Ramos (cell line): Measurements from ENCODE around the gene TSSK2.
"Not testable (repeated sequence)": the region's sequence is repeated elsewhere in the genome, so short reads cannot be mapped to it uniquely, and the experiment has no call there.

Experiments
- in situ Hi-C: fragments of 300-500 bp; cut with MboI; formaldehyde crosslinking; loops from one replicate; pipeline ENCODE4 v1.14.3; 2022; ENCODE audit warnings: low sequenced_read_pairs; ENCODE audit not compliant: unreplicated experiment

TSSK2 gene

GRCh38 chr22:19137384-19138216 lies 6.5 kb downstream of the TSSK2 start:
- in situ Hi-C loops = no loop called here

GRCh38 chr22:19138217-19139000 lies 7.3 kb downstream of the TSSK2 start:
- in situ Hi-C loops = no loop called here

DNA sequence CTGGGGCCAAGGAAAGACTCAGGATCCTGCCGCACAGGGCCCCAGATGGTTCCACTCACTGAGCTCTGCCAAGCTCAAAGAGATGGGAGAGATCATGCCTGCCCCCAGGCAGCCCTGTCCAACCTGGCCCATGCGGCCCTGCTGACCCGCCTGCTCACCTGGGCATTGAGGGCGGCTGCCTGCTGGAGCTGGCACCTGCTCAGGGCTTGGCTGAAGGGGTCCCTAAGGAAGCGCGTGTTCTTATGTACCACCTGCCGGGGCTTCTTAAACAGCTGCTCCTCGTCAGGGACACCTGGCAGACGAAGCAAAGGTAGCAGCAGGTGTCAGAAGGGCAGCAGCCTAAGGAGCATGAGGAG lies 7.9 kb downstream of the TSSK2 start:
- in situ Hi-C loops = no loop called here

- in situ Hi-C loops = no loop called here
Observed at GRCh38 chr22:19139974-19140373, 8.9 kb downstream of the TSSK2 start.

GRCh38 chr22:19142394-19142793 lies 11.3 kb downstream of the TSSK2 start:
- in situ Hi-C loops = no loop called here

DNA sequence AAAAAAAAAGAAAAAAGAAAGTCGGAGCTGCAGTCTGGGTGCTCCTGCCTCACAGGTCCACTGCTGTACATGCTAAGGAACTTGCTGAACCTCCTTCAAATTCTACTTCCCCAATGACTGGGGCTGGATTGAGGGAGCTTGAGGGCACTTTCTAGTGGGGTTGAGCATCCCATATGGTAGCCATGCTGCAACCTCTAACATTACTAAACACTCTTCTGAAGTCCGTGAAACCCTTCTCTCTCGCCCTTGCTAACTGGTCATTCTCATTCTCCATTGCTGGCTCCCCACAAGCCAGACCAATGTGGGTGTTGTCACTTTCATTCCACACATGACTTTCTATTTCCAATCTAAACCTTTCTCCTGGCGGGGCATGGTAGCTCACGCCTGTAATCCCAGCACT lies 12.1 kb downstream of the TSSK2 start:
- in situ Hi-C loops = no loop called here

DNA sequence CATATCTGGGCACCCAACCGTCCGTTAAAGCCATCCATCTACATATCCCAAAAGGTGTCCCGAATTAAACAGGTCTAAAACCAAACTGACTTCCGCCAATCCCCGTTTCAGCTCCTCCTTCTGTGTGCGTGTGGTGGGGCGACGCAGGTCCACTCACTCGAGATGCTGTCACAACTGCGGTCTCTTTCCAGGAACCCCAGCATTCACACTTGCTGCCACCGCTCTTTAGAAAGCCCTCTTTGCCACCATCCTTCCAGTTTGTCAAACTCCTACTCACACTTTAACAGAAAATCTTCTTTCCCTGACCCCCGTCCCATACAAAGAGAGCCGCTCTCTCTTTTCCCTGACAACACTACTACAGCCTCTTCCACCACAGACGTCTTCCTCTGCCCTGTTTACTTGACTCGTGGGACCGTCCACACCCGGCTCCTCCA lies 12.9 kb downstream of the TSSK2 start:
- in situ Hi-C loops = no loop called here

DNA sequence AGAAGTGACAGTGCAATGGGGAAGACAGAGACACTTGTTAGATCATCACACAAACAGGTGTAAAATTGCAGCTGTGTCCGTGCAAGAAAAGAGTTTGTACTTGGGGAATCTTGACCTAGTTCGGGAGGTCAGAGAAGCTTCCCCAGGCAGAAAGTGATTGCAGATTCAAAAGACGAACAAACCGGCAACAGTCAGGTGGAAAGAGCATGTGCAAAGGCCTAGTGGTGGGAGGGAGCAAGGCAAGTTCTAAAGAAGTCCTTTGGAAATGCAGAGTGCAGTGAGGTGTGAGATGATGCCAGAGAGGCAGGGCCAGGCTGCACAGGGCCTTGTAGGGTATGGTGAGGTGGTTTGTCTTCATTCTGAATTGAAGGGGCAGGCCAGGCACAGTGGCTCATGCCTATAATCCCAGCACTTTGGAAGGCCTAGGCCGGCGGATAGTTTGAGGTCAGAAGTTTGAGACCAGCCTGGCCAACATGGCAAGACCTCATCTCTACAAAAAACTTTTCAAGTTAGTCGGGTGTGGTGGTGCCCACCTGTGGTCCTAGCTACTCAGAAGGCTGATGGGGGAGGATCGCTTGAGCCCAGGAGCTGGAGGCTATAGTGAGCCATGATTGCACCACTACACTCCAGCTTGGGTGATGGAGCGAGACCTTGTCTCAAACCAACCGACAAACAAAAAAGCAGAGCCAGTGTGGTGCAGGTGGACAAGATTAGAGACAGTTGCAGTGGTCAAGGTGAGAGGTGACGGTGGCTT lies 15.3 kb downstream of the TSSK2 start:
- in situ Hi-C loops = no loop called here

- in situ Hi-C loops = no loop called here
Observed at GRCh38 chr22:19147195-19147780, 16.2 kb downstream of the TSSK2 start.

GRCh38 chr22:19148417-19149046 lies 17.4 kb downstream of the TSSK2 start:
- in situ Hi-C loops = no loop called here

- in situ Hi-C loops = no loop called here
Observed at GRCh38 chr22:19149047-19149883, 18.2 kb downstream of the TSSK2 start.

GRCh38 chr22:19149991-19150390 lies 18.9 kb downstream of the TSSK2 start, which contains the start of gene GSC2:
Gene GSC2 (minus strand): TSS chr22:19150292. CDS start chr22:19150283, 9 bp downstream.
- in situ Hi-C loops = no loop called here

GRCh38 chr22:19150482-19151328 lies 19.6 kb downstream of the TSSK2 start:
- in situ Hi-C loops = no loop called here

DNA sequence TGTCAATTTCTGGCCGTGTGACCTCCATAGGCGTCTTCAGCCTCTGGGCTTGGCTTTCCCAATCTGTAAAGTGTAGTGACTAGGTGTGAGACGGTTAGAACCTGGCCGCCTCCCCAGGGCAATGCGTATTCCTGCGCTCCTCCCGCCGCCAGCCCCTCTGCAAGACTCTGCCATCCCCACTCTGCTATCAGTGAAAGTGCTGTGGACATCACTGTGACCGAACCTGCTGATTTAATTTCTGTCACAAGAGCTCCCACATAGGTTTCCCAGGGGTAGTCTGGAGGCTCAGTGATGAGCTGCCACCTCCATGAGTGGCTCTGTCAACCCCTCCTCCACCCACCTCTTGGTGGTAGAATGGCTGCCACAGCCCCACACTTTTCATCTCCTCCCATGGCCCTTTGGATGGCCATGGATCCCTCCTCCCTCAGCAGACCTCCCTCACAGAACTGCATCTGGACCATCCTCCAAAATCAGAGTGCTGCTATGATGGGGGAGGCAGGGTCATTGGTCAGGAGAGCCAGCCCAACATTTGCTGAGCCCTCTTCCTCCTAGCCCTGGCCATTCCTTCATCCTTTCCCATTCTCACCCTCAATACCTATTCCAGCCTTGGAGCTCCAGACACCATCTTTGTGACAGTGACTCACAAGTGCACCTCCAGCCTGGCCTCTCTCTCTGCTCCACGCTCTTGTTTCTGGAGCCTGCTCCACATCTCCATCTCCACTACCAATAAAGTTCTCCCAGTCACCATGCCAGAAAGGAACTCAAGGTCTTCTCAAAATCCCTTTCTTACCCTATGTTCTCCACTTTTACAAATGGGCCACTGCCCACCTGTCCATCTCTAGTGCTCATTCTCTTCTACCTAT lies 20.5 kb downstream of the TSSK2 start:
- in situ Hi-C loops = no loop called here

DNA sequence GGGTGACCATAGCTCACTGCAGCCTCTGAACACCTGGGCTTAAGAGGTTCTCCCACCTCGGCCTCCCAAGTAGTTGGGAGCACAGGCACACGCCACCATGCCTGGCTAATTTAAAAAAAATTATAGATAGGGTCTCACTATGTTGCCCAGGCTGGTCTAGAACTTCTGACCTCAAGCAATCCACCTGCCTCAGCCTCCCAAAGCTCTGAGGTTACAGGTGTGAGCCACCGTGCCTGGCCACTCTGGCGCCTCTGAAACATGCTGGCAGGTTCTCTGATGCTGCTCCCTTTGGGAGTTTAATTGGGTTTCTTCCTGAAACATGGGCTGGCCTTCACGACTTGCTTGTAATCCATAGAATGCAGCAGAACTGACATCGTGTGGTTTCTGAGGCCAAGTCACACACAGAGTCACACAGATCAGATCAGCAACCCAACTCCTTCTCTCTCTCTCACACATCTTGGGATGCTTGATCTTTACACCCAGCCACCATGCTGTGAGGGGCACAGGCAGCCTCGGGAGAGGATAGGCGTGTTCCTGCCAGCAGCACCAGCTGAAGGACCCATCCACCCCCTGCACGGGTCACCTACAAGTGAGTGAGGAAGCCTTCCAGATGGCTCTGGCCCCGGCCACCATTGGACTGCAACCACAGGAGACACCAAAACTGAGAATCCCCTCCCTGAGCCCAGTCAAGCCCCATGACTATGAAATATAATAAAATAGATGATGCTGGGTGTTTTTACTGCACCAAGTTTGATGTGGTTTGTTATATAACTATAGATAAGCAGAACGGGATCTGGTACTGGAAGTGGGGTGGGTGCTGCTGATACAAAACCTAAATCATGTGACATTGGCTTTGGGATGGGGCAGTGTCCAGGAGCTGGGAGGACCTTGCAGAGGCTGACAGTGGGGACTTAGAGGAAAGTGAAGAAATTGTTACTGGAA lies 22.1 kb downstream of the TSSK2 start:
- in situ Hi-C loops = no loop called here

GRCh38 chr22:19156109-19156508 lies 25.0 kb downstream of the TSSK2 start:
- in situ Hi-C loops = not testable (repeated sequence)
